ENCODE measurements around the gene HTR4.
"Not testable (repeated sequence)": the region's sequence is repeated elsewhere in the genome, so short reads cannot be mapped to it uniquely, and the experiment has no call there.

The HTR4 gene, protein sequence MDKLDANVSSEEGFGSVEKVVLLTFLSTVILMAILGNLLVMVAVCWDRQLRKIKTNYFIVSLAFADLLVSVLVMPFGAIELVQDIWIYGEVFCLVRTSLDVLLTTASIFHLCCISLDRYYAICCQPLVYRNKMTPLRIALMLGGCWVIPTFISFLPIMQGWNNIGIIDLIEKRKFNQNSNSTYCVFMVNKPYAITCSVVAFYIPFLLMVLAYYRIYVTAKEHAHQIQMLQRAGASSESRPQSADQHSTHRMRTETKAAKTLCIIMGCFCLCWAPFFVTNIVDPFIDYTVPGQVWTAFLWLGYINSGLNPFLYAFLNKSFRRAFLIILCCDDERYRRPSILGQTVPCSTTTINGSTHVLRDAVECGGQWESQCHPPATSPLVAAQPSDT

DNA sequence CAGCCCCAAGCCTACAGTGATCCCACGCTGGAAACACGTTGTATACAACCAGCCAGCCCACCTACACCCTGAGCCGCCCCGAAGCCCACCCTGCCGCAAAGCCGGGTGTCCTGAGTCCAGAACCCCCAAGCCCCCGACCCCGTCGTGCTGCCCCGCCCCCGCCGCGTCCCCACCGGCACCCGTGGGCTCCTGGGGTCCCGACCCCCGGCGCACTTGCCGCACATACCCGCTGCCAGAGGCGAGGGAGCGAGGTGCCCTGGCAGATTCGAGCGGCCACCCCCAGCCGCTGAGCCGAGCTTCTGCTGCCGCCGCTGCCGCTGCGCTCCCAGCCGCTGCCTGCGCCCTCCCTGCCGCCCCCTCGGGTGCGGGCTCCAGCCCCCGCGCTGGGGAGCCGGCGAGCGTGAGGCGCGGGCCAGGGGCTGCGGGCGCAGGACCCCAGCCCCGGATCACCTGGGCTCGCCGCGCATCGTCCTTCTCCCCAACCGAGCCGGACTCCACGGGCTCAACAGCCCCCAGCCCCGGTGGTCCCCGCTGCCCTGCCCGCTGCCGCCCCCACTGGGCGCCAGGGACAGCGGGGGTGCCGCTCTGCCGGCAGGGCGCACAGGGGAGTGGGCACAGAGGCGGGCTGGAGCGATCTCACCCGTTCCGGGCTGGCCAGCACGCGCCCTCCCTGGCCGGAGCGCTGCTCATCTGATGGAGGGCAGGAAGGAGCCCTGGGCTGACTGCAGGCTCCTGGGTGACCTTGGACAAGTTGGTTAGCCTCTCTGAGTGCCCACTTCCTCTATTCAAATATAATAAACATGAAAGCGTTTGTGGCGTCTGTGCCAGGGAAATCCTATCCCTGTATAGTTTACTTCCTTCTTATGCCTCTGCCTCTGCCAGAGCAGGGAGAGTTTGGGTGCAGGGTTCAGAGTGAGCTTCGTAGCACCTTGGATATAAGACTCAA lies at the start of gene HTR4:
TSS of gene HTR4 (minus strand) at position 692 of the 946 bp plus-strand sequence. CDS start 17,513 bp downstream, outside the sequence.
- DNase-seq: no peak

DNA sequence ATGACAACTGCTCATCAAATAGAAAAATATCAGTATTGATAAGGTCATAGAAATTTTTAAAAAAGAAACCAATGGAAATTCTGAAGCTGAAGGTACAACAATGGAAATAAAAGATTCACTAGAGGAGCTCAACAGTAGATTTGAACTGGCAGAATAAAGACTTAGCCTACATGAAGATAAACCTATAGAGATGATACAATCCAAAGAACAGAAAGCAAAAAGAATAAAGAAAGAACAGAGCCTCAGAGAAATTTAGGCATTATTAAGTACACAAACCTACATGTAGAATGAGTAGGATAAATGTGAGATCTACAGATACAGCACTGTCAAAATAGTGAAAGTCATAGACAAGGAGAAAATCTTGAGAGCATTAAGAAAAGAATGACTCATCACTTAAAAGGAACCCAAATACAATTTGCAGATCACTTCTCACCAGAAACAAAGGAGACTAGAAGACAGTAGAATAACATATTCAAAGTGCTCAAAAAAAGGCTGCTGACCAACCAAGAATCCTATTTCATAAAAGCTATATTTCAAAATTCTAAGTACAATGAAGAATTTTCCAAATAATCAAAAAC lies 47.8 kb upstream of the HTR4 start:
- DNase-seq: no peak

- DNase-seq: no peak
Observed at GRCh38 chr5:148699028-148699427, 44.7 kb upstream of the HTR4 start.

DNA sequence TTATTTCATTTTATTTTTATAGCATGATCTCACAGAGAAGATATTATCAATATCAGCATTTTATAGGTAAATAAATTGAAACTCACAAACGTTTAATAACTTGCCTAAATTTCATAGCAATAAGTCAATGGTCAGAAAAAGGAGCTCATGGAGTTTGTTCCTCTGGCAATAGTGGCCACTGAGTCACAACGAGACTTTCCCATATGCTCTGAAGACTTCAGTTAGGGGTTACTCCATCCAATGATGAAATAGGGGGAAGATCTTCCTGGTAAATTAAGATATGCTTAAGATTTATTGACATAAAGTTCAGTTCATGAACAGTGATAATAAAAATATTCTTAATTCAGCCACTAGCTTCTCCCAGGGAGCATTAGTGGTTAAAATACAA lies 43.5 kb upstream of the HTR4 start:
- DNase-seq: no peak

DNA sequence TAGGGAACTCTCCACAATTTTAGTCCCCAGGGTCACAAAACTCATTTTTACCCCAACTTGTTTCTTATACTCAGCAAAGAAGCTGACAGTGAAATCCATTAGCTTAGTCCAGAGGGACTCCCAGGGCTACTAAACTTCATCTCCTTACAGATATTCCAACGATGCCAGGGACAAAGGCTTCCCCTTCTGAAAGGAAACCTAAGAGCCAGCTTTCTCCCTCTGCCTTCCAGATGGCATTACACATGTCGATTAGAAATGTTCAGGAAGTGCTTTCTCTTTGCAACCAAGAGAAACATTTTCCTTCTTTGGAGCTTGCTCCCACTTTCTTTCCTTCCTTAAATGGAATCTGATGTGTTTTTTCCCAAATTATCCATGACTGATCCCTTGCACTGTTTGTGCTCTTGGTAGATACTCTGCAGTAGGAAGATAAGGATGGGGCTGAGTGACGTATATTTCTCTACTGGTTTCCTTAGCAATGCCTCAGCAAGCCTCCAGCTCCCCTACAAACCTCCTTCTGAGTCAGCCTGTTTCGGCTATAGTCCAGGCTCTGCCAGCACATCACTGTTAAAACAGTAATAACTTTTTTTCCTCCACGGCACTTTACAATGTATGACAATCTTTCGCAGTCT lies 43.0 kb upstream of the HTR4 start:
- DNase-seq: no peak

DNA sequence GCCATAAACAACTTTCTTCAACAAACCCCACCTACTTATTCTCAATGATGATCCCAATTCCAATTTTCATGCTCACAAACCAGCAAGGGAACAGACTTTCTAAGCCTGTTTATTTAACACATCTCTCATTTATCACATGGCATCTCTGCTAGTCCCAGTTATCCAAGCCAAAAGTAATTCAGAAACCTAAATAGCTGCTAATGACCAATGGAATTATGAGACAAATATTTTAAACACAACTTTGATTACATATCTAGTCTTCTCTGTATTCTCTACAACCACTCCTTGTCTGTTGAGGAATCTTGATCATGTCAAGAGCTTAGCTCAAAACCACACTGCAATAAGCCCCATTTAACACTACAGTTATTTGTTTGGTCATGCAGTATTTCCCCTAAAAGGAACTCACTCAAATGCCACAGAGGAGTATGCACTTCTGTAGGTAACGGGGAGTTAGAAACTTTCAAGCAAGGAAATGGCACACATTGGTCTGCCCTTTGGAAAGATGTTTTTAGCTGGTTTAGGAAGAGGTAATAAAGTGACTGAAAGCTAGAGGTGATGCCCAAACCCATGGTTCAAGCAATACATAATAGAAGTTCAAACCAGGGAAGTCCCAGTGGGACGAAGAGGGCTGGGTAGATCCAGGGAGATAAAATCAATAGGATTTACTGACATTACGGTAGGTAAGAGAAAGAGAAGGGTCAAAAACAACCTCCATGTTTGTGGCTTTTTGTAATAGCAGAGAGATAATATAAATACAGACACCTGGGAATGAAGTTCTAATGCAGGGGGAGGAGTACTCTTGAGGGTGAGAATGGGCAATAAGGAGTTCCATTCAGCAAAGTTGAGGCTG lies 42.1 kb upstream of the HTR4 start:
- no peak for DNase-seq

DNA sequence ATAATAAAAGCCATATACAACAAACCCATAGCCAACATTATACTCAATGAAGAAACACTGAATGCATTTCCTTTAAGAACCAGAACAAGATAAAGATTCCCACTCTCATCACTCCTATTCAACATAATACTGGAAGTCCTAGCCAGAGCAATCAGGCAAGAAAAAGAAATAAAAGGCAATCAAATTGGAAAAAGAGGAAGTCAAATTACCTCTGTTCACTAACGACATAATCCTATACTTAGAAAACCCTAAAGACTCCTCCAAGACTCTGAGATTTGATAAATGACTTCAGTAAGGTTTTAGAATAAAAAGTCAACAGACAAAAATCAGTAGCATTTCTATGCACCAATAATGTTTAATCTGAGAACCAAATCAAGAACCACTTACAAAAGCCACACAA lies 36.6 kb upstream of the HTR4 start:
- no peak for DNase-seq

- DNase-seq: no peak
Observed at GRCh38 chr5:148688787-148689186, 34.5 kb upstream of the HTR4 start.

- DNase-seq: no peak
Observed at GRCh38 chr5:148687871-148688270, 33.5 kb upstream of the HTR4 start.

DNA sequence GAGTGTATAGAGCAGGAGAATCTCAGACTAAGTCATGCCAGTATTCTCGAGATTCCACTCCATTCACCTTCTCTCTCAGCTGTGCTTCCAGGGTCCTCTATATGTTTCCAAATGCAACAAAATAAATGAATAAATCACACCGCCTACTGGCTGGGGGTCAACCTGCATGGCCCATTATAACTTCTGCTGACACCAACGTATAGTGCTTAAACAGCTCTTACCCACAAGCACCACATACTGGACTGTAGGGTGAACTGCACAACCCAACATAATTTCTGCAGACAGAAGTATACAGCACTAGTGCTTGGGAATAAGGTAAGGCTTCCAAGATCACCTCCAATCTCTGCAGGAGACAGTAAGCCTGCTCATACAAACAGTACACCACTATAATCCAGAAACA lies 33.1 kb upstream of the HTR4 start:
- DNase-seq: no peak

DNA sequence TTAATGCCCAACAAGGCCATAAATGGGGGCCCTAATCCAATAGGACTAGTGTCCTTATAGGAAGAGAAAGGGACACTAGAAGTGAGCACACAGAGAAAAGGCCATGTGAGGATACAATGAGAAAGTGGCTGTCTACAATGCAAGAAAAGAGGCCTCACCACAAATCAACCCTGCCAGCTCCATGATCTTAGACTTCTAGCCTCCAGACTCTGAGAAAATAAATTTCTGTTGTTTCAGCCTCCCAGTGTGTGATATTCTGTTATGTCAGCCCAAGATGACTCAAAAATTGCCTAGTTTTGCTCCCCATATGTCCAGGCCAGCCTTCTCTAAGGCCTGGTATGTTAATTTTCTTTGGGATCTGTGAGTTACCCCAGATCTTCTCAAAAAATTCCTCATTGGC lies 32.3 kb upstream of the HTR4 start:
- no peak for DNase-seq

GRCh38 chr5:148685520-148686134 lies 31.3 kb upstream of the HTR4 start:
- no peak for DNase-seq

DNA sequence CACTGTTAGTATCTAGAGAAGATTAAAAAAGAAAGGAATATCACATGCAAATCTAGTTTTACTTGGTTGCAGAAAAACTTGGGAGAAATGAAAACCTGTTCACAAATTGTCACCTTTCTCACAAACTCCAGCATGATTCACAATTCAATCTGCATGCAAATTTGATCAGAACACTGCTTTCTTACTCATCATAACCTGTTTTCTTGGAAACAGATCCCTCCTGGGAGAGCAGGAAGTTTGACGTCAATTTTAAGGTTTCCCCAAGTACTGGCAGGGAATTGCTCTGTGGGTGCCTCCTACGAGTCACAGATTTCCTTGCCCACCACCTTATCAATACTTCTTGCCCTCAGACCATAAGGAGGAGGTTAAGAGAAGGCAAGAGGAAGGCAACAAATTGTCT lies 30.2 kb upstream of the HTR4 start:
- DNase-seq: no peak

GRCh38 chr5:148683651-148684050 lies 29.3 kb upstream of the HTR4 start:
- DNase-seq: no peak

DNA sequence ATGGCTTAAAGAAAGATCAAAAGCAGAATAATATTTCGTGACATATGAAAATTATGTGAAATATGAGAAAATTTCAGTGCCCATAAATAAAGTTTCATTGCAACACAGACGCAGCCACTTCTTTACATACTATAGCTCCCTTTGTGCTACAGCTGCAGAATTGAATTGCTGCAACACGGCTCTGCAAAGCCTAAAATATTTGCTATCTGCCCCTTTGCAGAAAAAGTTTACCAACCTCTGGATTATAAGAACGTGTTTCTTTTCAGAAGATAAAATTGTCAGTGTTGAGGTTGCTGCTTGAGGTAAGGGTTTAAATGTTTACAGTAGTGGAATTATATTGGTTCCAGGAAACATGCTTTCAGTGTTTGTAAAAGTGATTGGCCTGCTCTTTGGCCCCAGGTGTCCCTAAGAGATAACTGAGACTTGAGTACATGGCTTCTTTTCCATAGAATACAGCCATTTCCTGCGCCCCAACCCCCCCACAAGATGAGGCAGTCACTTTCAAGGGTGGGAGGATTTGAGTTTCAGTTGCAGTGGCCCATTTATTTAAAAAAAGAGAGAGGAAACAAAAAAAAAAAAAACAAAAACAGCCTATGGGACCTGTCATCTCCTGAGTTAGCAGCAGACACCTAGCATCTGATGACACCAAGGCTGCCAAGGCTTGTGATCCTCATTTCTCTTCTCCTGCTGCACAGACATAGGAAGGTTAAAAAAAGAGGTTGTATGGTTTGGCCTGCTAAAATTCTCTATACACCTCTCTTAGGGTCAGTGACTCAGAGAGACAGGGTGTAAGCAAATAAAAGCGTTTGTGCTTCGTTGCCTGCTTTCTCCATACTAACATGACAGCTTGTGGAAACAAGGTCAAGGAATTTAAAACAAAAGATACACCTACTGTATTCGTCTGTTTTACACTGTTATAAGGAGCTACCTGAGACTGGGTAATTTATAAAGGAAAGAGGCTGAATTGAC lies 28.0 kb upstream of the HTR4 start:
- no peak for DNase-seq

GRCh38 chr5:148681157-148682057 lies 27.1 kb upstream of the HTR4 start:
- no peak for DNase-seq

DNA sequence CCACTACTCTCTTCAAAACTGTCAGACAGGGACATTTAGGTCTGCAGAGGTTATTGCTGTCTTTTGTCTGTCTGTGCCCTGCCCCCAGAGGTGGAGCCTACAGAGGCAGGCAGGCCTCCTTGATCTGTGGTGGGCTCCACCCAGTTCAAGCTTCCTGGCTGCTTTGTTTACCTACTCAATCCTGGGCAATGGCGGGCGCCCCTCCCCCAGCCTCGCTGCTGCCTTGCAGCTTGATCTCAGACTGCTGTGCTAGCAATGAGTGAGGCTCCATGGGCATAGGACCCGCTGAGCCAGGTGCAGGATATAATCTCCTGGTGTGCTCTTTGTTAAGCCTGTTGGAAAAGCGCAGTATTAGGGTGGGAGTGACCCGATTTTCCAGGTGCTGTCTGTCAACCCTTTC lies 19.4 kb upstream of the HTR4 start:
- not testable (repeated sequence) for DNase-seq

DNA sequence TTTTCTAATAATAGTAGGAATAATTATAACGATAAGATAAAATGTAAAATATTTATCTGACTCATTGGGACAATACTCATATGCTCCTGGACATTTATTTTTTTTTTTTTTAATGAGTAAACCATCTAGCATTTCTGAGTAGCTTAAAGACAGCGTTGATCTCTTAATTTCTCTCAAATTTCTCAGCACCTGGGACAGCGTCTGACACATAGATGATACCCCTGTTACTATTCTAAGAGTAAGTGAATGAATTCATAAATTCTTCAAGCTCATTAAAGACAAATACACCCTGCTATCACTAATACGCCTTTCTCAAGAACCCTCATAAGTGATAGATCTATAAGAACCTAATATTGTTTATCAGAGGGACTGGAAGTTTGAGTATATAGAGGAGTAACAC lies 12.0 kb upstream of the HTR4 start:
- DNase-seq: no peak

DNA sequence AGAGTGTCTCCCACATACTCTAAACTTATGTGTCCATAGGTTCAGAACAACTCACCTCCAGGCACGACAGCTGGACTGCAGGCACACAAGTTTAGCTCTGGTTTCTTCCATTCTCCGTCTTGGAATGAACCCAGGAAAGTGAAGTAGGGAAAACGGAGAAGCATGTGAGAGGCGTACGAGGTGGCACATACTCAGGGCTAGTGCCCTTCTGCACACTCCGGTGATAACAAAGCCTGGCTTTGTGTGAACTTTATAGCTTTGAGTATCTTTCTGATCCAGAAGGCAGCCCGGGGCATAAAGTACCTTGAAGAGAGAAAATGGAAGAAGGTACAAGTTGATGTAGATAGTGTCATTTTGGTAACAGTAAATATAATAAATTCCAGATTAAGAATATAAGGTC lies 11.1 kb upstream of the HTR4 start:
- DNase-seq: no peak

All from CD4-positive, alpha-beta T cell treated with Interleukin-6 for 4 hours (primary cell).